Small intestine (tissue), 7 donors: ENCODE measurements around the gene TBPL1. TPM values are rescaled to one million over a fixed set of nuclear protein-coding genes. Genes with fewer than 3 reads are reported as not detected.
A peak's percentile ranks its signal among the peaks of the same experiment; 100 is the strongest.

Experiments used
- DNase-seq, 2 donors: peaks; one replicate each; pipeline versions ENCODE4 v3.0.0 to v3.0.0-alpha.2; 2013
- FAIRE-seq: peaks from 2 replicates; lab custom pipeline; 2012; peaks lifted over from hg19 to GRCh38; lab: Jason Lieb, UNC
- H3K27ac ChIP-seq, 3 donors: one replicate each; pipeline ENCODE4 v1.5.1; 2013; ENCODE audit warnings: low read length in 2 of 3, mild to moderate bottlenecking in 2 of 3, control low read depth in 1 of 3, inconsistent platforms in 1 of 3, low read depth in 1 of 3, moderate library complexity in 1 of 3
- H3K27me3 ChIP-seq, 3 donors: one replicate each; pipeline ENCODE4 v1.6.1; 2013; ENCODE audit warnings: low read length in 3 of 3, inconsistent platforms in 1 of 3; ENCODE audit not compliant: control insufficient read depth in 3 of 3, insufficient read depth in 3 of 3
- H3K36me3 ChIP-seq, 3 donors: one replicate each; pipeline ENCODE4 v1.6.1; 2013; ENCODE audit warnings: low read length in 3 of 3, inconsistent platforms in 1 of 3, low read depth in 1 of 3, mild to moderate bottlenecking in 1 of 3, moderate library complexity in 1 of 3; ENCODE audit not compliant: control insufficient read depth in 3 of 3, insufficient read depth in 2 of 3
- H3K4me1 ChIP-seq, 3 donors: one replicate each; pipeline ENCODE4 v1.6.1; 2013; ENCODE audit warnings: low read length in 2 of 3, inconsistent platforms in 1 of 3, low read depth in 1 of 3, mild to moderate bottlenecking in 1 of 3, moderate library complexity in 1 of 3; ENCODE audit not compliant: control insufficient read depth in 3 of 3, insufficient read depth in 2 of 3
- H3K4me3 ChIP-seq, 3 donors: one replicate each; pipeline ENCODE4 v1.5.1; 2013; ENCODE audit warnings: low read length in 3 of 3, control low read depth in 1 of 3, inconsistent platforms in 1 of 3, low read depth in 1 of 3, mild to moderate bottlenecking in 1 of 3, moderate library complexity in 1 of 3
- H3K9me3 ChIP-seq, 2 donors: one replicate each; pipeline ENCODE4 v1.6.1; 2013; ENCODE audit warnings: low read depth in 1 of 2, low read length in 1 of 2; ENCODE audit not compliant: control insufficient read depth in 2 of 2, insufficient read depth in 1 of 2
- WGBS, 3 donors: extraction: QIAGEN DNeasy Blood & Tissue Kit; methylation state at CpG; one replicate each; pipeline ENCODE4 v1.1.7; 2013; 5-methylcytosine and 5-hydroxymethylcytosine counted together
- polyA plus RNA-seq, 4 donors: library from polyadenylated mRNA; stranded (reverse) in 3 of 4; unstranded in 1 of 4; fragments of 200-250 nt in 3 of 4; fragments of 120-200 nt in 1 of 4; gene quantifications; one replicate each; pipeline versions ENCODE4 v1.2.1 to v1.2.3, GENCODE V29; 2013
- donor health status: healthy with polysubstance abuse.
- donor health status: control.
- donor health status: control.
- donor health status: Bipolar disorder and iron deficiency.
- donor health status: healthy.

The TBPL1 gene
- polyA plus RNA-seq, 4 donors = 17.4 to 31.1 (median 27.3) TPM

- no peak overlapping the region for H3K27ac ChIP-seq
- peaks cover 0 to 2% (median 0%) of the 10 kb centered on the region in 3 donors for H3K36me3 ChIP-seq
- FAIRE-seq = no peak
- H3K9me3 ChIP-seq = no peaks in the 10 kb centered on the region
- H3K4me3 ChIP-seq = no peak overlapping the region
- no peak for DNase-seq
- H3K27me3 ChIP-seq = no peaks in the 10 kb centered on the region
- H3K4me1 ChIP-seq = peaks cover 0 to 2% (median 0%) of the 10 kb centered on the region in 3 donors
Measured at GRCh38 chr6:133999305-133999704, 46.3 kb downstream of the TBPL1 start.

- Histone ChIP-seq H3K36me3 (peaks cover 0 to 2% (median 0%) of the 10 kb centered on the region in 3 donors), H3K4me1 (no peaks in the 10 kb centered on the region), H3K27me3 (no peaks in the 10 kb centered on the region), H3K27ac (no peak overlapping the region), H3K4me3 (no peak overlapping the region), H3K9me3 (no peaks in the 10 kb centered on the region)
- no peak for DNase-seq
- WGBS, 3 donors = 63 to 64% (median 63%) methylated on average over 3 of the region's 3 CpGs
- no peak for FAIRE-seq
Measured at GRCh38 chr6:134000443-134000842, 47.4 kb downstream of the TBPL1 start.

- peaks cover 0 to 3% (median 0%) of the 10 kb centered on the region in 3 donors for H3K4me1 ChIP-seq
- DNase-seq (no peak), FAIRE-seq (no peak)
- no peaks in the 10 kb centered on the region for H3K36me3 ChIP-seq
- H3K4me3 ChIP-seq = no peak overlapping the region
- no peaks in the 10 kb centered on the region for H3K27me3 ChIP-seq
- no peak overlapping the region for H3K27ac ChIP-seq
- H3K9me3 ChIP-seq = no peaks in the 10 kb centered on the region
- WGBS, 3 donors = 73 to 91% (median 79%) methylated on average over 5 of the region's 5 CpGs
Measured at GRCh38 chr6:134002821-134003220, 49.8 kb downstream of the TBPL1 start.

GRCh38 chr6:134003542-134003951, 50.5 kb downstream of the TBPL1 start:
- 75 to 87% (median 84%) methylated on average over 5 of the region's 5 CpGs for WGBS, 3 donors
- peaks cover 0 to 3% (median 0%) of the 10 kb centered on the region in 3 donors for H3K4me1 ChIP-seq
- FAIRE-seq (no peak), DNase-seq (no peak)
- no peak overlapping the region for H3K4me3 ChIP-seq
- no peaks in the 10 kb centered on the region for H3K36me3 ChIP-seq
- no peaks in the 10 kb centered on the region for H3K27me3 ChIP-seq
- H3K9me3 ChIP-seq = no peaks in the 10 kb centered on the region
- H3K27ac ChIP-seq = no peak overlapping the region

GRCh38 chr6:134004714-134005113, 51.7 kb downstream of the TBPL1 start:
- Histone ChIP-seq H3K27ac (no peak overlapping the region), H3K9me3 (peaks cover 0 to 4% of the 10 kb centered on the region in 2 donors), H3K4me3 (no peak overlapping the region), H3K27me3 (no peaks in the 10 kb centered on the region), H3K4me1 (peaks cover 0 to 3% (median 0%) of the 10 kb centered on the region in 3 donors), H3K36me3 (no peaks in the 10 kb centered on the region)
- DNase-seq = no peak
- 79 to 84% (median 81%) methylated on average over 4 of the region's 4 CpGs for WGBS, 3 donors
- FAIRE-seq = no peak

- WGBS, 3 donors = 44 to 66% (median 59%) methylated on average over 6 of the region's 6 CpGs
- H3K27ac ChIP-seq = no peak overlapping the region
- no peak for DNase-seq
- H3K27me3 ChIP-seq = no peaks in the 10 kb centered on the region
- peaks cover 0 to 3% (median 0%) of the 10 kb centered on the region in 3 donors for H3K4me1 ChIP-seq
- H3K4me3 ChIP-seq = no peak overlapping the region
- no peak for FAIRE-seq
- peaks cover 0 to 4% of the 10 kb centered on the region in 2 donors for H3K9me3 ChIP-seq
- H3K36me3 ChIP-seq = no peaks in the 10 kb centered on the region
Measured at GRCh38 chr6:134005800-134006199, 52.8 kb downstream of the TBPL1 start.

- Histone ChIP-seq H3K27ac (no peak overlapping the region), H3K27me3 (no peaks in the 10 kb centered on the region), H3K4me1 (peaks cover 0 to 3% (median 0%) of the 10 kb centered on the region in 3 donors), H3K36me3 (no peaks in the 10 kb centered on the region), H3K4me3 (no peak overlapping the region), H3K9me3 (peaks cover 0 to 4% of the 10 kb centered on the region in 2 donors)
- DNase-seq = peak in 1 of 2 donors; percentile 51
- WGBS, 3 donors = 16 to 62% (median 48%) methylated on average over 4 of the region's 4 CpGs
- FAIRE-seq = no peak
Measured at GRCh38 chr6:134007077-134007476, 54.1 kb downstream of the TBPL1 start.

GRCh38 chr6:134009876-134010275, 56.9 kb downstream of the TBPL1 start:
- H3K27me3 ChIP-seq = no peaks in the 10 kb centered on the region
- DNase-seq = no peak
- no peak for FAIRE-seq
- H3K27ac ChIP-seq = no peak overlapping the region
- peaks cover 0 to 9% (median 3%) of the 10 kb centered on the region in 3 donors for H3K4me1 ChIP-seq
- no peak overlapping the region for H3K4me3 ChIP-seq
- H3K9me3 ChIP-seq = peaks cover 0 to 4% of the 10 kb centered on the region in 2 donors
- no peaks in the 10 kb centered on the region for H3K36me3 ChIP-seq

GRCh38 chr6:134010400-134010799, 57.4 kb downstream of the TBPL1 start:
- 88 to 92% (median 92%) methylated on average over 8 of the region's 8 CpGs for WGBS, 3 donors
- Histone ChIP-seq H3K9me3 (peaks cover 0 to 4% of the 10 kb centered on the region in 2 donors), H3K4me1 (peaks cover 0 to 9% (median 3%) of the 10 kb centered on the region in 3 donors), H3K27ac (no peak overlapping the region), H3K36me3 (no peaks in the 10 kb centered on the region), H3K4me3 (no peak overlapping the region), H3K27me3 (no peaks in the 10 kb centered on the region)
- no peak for FAIRE-seq
- no peak for DNase-seq
